HL-60/S4 treated with retinoic acid at 250 ng/mL for 4 days and 3 days (cell line): ENCODE measurements around the gene PUS7.
"Not testable (repeated sequence)": the region's sequence is repeated elsewhere in the genome, so short reads cannot be mapped to it uniquely, and the experiment has no call there.

ENCODE experiments used
- in situ Hi-C: fragments of 300-500 bp; cut with MboI; formaldehyde crosslinking; loops from 2 replicates; pipeline ENCODE4 v1.7.0; 2022; ENCODE audit warnings: low sequenced_read_pairs

The PUS7 gene

GRCh38 chr7:105521717-105522463 is at the start of gene PUS7:
Gene PUS7, minus strand, starts transcription at chr7:105522271. Its CDS starts 13,759 bp downstream, at chr7:105508512.
- in situ Hi-C loops = no loop called here

GRCh38 chr7:105567821-105568220 is 45.8 kb upstream of the PUS7 start:
- in situ Hi-C loops = no loop called here

GRCh38 chr7:105567024-105567423 is 45.0 kb upstream of the PUS7 start:
- in situ Hi-C loops = no loop called here

- in situ Hi-C loops = no loop called here
Observed at GRCh38 chr7:105565190-105565589, 43.1 kb upstream of the PUS7 start.

GRCh38 chr7:105559926-105560325 is 37.9 kb upstream of the PUS7 start:
- in situ Hi-C loops = no loop called here

GRCh38 chr7:105538339-105538738 is 16.3 kb upstream of the PUS7 start:
- in situ Hi-C loops = no loop called here

GRCh38 chr7:105532709-105533460 is 10.8 kb upstream of the PUS7 start:
- in situ Hi-C loops = no loop called here

- in situ Hi-C loops = no loop called here
Observed at GRCh38 chr7:105531792-105532671, 10.0 kb upstream of the PUS7 start, which contains the start of gene RINT1. Gene RINT1, plus strand, starts transcription at chr7:105532201. Its CDS starts 115 bp downstream, at chr7:105532316.

GRCh38 chr7:105530546-105530945 is 8.5 kb upstream of the PUS7 start:
- in situ Hi-C loops = no loop called here

GRCh38 chr7:105530126-105530525 is 8.1 kb upstream of the PUS7 start:
- in situ Hi-C loops = no loop called here

- in situ Hi-C loops = not testable (repeated sequence)
Observed at GRCh38 chr7:105527737-105528136, 5.7 kb upstream of the PUS7 start.

GRCh38 chr7:105524840-105525239 is 2.8 kb upstream of the PUS7 start:
- in situ Hi-C loops = no loop called here

- in situ Hi-C loops = not testable (repeated sequence)
Observed at GRCh38 chr7:105524423-105524822, 2.4 kb upstream of the PUS7 start.

- in situ Hi-C loops = no loop called here
Observed at GRCh38 chr7:105521027-105521716, 899 bp downstream of the PUS7 start.

- in situ Hi-C loops = not testable (repeated sequence)
Observed at GRCh38 chr7:105520620-105521019, 1.5 kb downstream of the PUS7 start.

GRCh38 chr7:105519353-105519752 is 2.7 kb downstream of the PUS7 start:
- in situ Hi-C loops = no loop called here

GRCh38 chr7:105515610-105516009 is 6.5 kb downstream of the PUS7 start:
- in situ Hi-C loops = not testable (repeated sequence)

- in situ Hi-C loops = no loop called here
Observed at GRCh38 chr7:105512926-105513526, 9.0 kb downstream of the PUS7 start.

- in situ Hi-C loops = no loop called here
Observed at GRCh38 chr7:105512415-105512814, 9.7 kb downstream of the PUS7 start.

GRCh38 chr7:105502173-105502572 is 19.9 kb downstream of the PUS7 start:
- in situ Hi-C loops = no loop called here
